GM12801 (cell line): ENCODE results near the gene CCDC149.

ENCODE experiments used
- CTCF ChIP-seq: IDR thresholded peaks from one replicate; pipeline ENCODE4 v1.5.1; 2011; ENCODE audit warnings: control low read depth; ENCODE audit not compliant: insufficient read length; ENCODE audit errors: extremely low read depth

Gene CCDC149

GRCh38 chr4:24912252-24913118 lies at the start of gene CCDC149:
Gene CCDC149 (minus strand): TSS chr4:24913042. CDS start chr4:24912864, 178 bp downstream.
- TF ChIP-seq CTCF = no peak

DNA sequence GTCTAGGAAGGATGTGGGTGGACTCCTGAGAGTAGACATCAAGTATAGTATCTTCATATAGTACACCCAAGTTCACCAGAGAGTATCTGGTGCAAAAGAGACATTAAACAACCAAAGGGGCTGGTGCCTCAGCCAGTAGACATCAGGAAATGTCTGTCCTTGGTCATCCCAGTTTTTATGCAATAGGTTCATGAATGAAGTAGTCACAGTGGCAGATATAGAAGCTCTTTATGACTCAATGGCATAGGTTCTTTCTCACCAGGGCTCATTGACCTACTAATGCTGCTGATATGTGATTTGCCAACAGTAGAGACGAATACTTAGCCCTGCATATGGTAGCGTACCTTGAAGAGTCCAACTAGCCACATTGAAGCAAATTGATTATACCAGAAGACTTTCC lies 45.0 kb upstream of the CCDC149 start:
- no peak for TF ChIP-seq CTCF

DNA sequence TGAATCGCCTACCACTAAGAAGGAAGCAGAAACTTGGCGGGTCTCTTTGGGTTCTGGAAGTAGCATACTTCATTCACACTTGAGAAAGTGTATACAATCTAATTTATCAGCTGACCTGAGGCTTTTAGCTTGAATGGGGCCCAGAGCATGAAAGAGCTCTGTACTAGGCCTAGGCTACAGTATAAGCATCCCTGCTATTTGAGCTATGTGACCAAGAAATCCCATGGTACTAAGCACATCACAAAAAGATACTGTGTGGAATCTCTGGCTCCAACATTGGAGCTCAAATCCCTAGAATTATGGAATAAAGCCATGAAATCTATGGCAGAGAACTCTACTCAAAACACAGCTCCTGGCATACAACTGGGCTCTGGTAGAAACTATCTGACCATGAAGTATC lies 43.9 kb upstream of the CCDC149 start:
- TF ChIP-seq CTCF = no peak

DNA sequence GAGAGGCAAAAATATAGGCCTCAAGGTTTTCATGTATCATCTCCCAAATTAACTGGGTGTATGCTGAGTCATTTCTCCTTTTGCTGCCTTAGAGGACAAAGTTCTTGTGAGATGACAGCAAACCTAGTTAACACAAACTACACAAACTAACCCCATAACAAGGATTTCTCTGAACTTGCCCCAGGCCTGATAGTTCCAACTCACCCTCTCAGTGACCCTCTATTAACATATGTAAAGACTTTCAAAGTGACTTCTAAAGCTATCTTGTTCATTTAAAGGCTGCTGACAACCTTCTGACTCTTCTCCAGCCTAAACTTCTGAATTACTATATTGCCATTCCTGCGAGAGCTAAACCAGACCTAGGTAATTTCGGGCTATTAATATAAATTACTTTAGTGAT lies 43.2 kb upstream of the CCDC149 start:
- TF ChIP-seq CTCF = no peak

DNA sequence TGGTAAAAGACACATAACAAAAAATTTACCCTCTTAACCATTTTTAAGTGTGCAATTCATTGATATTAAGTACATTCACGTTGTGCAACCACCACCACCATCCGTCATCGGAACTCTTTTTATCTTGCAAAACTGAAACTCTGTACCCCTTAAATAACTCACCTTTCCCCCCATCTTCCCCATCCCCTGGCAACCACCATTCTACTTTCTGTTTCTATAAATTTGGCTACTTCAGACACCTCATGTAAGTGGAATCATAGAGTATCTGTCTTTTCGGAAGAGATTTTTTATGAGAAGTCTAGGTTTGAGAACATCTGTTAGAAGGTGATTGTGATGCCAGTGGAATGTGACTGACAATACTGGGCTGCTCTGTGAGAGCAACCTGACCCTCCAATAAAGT lies 39.8 kb upstream of the CCDC149 start:
- TF ChIP-seq CTCF = no peak

DNA sequence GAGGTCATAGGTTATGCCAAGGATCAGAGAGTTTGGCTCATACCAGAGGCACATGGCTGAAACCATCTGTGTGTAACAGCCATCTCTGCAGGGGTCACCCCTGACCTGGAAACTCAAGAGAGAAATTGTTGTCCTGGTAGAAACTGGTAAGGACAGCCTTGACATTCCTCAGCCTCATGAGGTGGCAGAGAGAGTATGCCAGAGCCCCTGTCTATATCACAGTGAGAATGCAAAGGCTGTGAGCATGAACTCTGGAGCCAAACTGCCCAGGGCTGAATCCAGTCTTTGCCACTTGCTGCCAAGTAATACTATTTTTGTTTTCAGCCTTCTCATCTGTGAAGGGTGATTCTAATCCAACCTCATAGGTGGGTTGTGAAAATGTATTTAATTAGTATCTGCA lies 37.1 kb upstream of the CCDC149 start:
- TF ChIP-seq CTCF = no peak

GRCh38 chr4:24937917-24938281 lies 25.1 kb upstream of the CCDC149 start:
- no peak for TF ChIP-seq CTCF
